Glomerular visceral epithelial cell (primary cell): Measurements from ENCODE around the gene KCNC2.

Source experiments
- DNase-seq: peaks from one replicate; pipeline ENCODE4 v3.0.0-alpha.2; 2016; ENCODE audit errors: extremely low spot score

The KCNC2 gene

DNA sequence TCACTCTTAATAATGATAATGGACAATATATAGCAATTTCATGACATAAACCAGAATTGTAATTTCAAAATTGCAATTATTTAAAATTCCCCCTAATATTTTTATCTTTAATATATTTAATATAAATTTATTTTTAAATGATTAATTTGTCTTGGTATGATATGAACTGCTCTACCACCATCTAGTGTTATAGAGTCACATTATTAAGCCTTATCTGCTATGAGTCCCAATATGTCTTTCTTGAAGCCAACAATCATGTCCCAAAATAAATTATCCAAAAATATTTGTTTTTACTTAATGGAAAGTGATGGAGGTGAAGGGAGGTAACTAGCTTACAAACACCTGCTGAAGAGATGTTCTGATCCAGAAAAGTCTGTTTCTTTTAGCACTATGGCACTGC is 151.4 kb downstream of the KCNC2 start:
- no peak for DNase-seq

DNA sequence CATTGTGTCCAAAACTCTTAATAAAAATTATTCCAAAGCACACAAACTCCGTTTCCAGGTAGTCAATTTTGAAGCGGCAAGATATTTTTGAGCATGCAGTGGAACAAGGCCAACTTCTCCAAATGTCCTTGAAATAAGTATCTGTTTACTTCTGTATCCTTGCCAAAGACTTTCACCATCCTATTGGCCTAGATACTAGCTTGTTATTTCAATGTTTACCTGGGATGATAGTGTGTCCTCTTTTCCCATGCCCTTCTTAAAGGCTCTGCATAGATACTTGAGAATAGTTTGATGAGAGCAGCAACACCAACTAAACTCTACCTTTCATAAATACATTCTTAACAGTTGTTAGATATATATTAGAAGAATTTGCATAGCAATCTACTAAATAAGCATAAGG is 160.9 kb downstream of the KCNC2 start:
- DNase-seq: no peak

DNA sequence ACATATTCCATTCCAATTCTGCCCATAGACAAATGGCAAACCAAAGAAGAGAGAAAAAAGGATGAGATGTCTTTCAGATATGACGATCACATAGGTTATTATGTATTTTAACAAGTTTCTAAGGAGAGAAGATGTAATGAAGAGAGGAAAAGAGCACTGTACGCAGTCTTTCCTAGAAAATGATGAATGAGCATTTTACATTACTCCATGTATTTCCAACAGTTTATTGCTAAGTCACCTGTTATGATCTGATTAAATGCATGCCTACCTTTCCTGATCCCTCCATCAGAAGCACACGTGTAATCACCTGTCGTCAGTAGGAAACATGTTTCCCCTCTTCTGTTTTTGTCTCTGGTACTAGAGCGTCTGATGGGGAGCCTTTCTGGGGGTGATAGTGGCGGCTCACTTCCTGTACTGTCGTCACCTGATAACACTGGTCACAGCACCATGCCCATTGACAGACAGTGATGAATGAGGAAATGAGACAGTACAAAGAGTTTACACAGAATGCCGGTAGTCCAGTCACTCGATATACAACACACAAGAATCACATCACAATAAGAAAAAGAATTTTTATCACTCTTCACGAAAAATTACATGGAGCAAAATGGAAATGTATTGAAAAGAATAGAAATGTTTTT is 161.6 kb downstream of the KCNC2 start:
- no peak for DNase-seq

DNA sequence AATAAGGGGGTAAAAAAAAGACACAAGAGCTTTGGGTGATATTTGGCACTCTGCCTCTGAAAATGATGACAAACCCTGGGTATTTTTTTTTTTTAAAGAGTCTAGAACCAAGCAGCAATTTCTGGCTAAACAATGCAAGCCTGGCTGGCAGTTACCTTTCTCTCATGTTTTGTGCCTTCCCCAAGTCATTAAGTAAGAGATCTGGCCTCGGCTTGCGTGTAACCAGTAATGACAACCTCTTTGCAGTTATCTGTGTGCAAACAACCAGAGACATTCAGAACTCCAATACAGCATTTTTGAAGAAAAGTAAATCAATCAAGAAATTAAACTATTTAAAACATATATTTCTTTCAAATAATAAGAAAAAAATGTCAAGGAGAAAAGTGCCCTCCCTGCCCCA is 167.5 kb downstream of the KCNC2 start:
- DNase-seq: no peak

DNA sequence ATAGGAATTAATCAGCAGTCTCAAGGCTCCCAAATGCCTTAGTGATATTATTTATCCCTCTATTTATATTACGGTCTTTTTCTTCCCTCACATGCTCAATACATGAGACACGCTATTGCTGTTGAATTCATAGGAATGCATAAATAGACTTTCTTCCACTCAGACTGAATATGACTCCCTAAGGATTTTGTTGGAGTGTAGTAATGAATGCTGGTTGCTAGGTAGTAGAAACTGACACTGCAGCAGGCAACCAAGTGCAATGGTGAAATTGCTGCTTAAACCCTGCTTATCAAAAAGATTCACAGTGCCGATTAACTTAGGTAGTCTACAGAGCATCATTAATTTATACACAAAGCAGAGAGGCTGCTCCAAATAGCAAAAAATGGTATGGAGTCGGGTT is 168.2 kb downstream of the KCNC2 start:
- DNase-seq: no peak

DNA sequence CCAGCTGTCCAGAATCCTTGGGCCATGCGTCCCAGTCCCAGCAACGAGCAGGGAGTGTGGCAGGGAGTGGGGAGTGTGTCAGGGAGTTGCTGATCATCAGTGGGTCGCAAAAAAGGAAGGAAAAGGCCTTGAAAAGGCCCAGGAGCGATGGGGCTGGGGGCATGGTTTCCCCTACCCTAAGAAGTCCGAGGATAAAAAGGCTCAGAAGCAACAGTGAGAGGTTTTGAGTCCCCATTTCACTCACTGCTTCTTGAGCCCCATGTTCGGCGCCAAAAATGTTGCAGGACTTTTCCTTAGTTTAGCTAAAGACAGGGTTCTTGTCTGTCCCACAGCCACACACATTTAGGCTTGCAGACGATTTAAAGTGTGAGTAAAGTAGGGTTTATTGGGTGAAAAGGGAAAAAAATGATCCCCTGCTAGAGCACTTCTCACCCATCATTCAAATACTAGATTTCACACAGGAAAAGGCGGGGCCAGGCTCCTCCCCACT is 189.5 kb downstream of the KCNC2 start:
- no peak for DNase-seq

DNA sequence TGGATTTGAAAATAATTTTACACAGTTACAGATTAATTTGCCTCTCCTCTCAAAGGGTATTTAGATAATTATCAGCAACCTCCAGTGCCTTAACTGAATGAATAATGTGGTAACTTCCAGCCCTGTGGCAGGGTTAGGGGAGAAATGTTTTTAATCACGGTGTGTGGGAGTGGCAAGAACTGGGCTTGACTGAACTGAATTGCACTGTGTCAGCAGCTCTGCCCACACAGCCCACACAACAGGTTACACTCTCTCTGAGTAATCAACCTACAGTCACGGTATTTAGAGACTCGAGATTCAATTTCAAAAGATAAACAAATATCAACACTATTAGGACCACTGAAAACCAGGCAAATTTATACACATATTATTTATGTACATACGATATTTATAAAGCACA is 198.5 kb downstream of the KCNC2 start:
- no peak for DNase-seq

DNA sequence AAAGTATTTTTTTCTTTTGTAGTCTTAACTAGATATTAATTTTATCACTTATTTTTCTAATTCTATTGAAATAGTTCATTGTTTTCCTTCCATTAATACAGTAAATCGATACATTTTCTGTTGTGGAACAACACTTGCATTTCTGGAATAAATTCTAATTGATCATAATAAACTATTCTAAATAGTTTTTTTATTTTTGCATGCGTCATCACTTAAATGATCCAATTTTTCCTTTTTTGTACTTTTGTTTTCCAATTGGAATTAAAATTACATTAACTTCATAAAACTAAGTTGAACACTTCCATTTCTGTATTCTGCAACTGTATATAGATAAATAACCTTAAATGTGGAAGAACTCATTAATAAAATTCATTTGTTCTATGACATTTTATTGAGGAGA is 202.5 kb downstream of the KCNC2 start:
- no peak for DNase-seq

DNA sequence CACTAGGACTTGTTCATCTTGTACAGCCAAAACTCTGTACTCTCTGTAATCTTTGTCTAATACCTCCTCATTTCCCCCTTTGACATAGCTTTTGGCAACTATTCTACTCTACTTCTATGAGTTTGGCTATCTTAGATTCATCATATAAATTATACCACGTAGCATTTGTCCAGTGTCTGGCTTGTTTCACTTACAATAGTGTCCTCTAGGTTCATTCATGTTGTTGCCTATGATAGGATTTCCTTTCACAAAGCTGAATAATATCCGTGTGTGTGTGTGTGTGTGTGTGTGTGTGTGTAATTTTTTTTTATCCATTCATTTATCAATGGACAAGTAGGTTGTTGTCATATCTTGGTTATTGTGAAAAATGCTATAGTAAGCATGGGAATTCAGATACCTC is 209.5 kb downstream of the KCNC2 start:
- no peak for DNase-seq

DNA sequence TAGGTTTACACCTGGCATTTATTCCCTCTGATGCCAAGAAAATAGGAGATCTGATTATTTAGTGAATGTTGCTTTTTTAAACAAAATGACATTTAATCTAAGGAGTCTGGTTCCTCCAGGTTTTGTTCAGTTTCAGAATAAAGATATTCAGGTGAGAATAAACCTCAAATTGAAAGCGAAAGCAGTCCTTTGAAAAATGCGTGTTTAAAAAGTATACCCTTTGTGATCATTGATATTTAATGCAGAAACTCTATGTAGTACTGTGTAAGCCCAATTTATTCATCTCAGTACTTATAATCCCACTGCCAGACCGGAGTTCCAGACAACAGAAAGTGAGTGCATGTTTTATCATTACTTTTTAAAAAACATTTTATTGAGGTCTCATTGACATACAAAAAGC is 210.2 kb downstream of the KCNC2 start:
- no peak for DNase-seq
